Left renal cortex interstitium (tissue), 4 donors: ENCODE results near the gene MAPK6. TPM values are rescaled to one million over a fixed set of nuclear protein-coding genes. Genes with fewer than 3 reads are reported as not detected.
"Not testable (repeated sequence)": the region's sequence is repeated elsewhere in the genome, so short reads cannot be mapped to it uniquely, and the experiment has no call there.

Experiments used
- DNase-seq, 4 donors: peaks; one replicate each; pipeline ENCODE4 v3.0.0-alpha.2; 2013; ENCODE audit warnings: low read depth in 4 of 4, low spot score in 2 of 4, missing footprints in 1 of 4
- polyA plus RNA-seq, 4 donors: library from polyadenylated mRNA; unstranded; fragments of 120-200 nt; gene quantifications; one replicate each; pipeline ENCODE4 v1.2.1, GENCODE V29; 2013; ENCODE audit not compliant: insufficient read length in 4 of 4

MAPK6 gene
- polyA plus RNA-seq, 4 donors: 33.6 to 43.5 (median 36.8) TPM

DNA sequence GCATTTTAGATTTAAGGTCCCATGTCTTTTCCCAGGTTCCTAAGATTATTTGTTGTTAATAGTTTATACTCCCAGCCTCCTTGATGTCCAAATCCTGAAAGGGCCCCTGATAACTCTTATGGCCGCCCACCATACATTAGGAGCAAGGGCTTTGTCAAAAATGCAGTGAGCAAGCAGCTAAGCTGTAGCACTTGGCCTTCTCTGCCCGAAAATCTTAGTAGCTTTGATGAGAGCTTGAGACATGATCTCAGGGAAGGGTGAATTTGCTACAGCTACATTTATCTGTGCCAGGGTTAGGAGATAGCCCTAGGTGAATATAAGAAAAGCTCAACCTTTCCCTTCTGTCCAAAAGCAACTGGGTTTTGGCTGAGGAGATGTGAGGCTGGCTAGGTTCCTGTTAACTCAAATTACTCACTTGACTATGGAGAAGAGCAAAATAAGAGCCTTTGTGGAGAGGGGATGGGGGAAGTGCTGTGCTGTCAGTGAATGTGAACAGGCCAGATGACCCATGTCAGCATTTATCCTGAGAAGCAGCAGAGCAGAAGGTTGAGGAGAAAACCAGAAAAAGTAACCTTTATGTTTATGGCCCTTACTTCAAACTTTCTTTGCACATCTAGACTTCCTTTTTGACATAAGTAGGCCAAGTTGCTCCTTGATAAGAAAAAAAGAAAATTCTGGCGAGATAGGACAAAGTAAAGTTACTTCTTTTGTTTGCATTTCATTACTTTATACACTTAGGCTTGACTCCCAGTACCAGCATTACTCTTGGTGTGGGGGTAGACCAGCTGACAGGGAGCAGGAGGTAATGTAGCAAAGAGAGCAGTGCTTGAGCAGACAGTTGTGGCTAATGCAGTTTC is 21.1 kb downstream of the MAPK6 start:
- DNase-seq: peak in 1 of 4 donors; percentile 63

DNA sequence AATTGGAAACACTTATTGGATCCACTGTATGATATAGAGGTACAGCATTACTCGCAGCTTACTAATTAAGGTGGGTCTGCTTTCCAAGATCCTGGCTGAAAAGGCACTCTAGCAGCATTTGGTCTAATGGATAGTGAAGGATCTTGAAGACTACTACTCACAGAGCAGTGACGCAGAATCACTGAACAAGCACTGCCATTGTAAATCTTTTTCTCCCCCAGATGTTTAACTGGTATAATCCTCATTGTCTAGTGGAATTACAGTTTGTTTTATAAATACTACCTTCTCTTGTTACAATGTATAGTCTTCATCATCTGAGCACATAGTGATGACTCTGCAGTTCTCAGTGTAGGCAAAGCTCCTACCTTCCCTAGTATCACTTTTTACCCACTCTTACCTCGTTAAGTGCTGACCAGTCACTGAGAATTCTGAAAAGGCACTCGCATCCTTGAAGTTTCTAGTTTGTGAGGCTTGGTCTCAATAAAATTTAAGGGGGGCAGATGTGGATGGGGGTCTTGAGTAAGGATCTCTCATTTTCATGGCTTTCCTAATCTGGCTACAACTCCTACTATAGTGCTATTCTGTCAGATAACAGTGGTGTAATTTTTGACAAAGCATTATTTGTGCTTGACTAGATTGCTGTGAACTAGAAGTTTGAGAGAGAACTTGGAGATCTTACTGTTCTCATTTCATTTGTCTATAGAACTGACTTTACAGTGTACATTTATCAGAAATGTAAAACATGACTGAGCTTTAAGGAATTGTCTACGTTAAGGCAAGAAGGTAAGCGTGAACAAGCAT is 23.2 kb downstream of the MAPK6 start:
- no peak for DNase-seq

DNA sequence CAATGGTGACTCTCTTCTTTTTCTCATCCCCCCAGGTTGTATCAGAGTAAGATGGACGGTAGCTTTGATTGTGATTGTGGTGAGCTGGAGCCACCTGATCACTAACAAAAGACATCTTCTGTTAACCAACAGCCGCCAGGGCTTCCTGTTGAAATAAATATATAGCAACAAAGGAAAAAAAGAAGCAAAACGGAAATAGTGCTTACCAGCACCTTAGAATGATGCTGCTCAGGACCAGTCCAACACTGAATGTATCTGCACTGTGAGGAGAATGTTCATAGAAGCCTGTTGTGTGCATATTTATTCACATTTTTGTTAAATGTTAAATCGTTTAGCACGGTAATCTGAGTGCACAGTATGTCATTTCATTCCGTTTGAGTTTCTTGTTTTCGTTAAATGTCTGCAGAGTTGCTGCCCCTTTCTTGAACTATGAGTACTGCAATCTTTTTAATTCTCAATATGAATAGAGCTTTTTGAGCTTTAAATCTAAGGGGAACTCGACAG is 26.8 kb downstream of the MAPK6 start:
- not testable (repeated sequence) for DNase-seq

DNA sequence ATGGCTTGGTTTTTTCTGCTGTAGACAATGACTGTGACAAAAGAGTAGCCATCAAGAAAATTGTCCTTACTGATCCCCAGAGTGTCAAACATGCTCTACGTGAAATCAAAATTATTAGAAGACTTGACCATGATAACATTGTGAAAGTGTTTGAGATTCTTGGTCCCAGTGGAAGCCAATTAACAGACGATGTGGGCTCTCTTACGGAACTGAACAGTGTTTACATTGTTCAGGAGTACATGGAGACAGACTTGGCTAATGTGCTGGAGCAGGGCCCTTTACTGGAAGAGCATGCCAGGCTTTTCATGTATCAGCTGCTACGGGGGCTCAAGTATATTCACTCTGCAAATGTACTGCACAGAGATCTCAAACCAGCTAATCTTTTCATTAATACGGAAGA is 27.5 kb downstream of the MAPK6 start:
- DNase-seq: not testable (repeated sequence)

DNA sequence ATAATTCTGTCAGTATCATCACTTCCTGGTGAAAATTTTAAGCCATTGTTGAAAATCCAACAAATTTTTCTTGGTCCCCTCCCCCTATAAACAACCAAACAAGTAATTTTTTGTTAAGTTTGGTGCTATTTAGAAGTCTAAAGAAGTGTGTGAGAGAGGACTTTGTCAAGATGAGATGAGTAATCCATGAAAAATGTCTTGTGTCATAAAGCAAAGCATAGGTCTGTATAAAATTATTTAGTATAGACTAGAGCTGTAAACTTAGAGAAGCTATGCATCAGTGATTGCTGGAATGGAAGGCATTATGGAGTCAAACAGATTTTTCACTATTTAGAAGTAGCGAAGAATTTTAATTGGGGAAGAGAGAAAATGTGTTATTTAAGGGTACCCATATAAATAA is 31.4 kb downstream of the MAPK6 start:
- DNase-seq: no peak

DNA sequence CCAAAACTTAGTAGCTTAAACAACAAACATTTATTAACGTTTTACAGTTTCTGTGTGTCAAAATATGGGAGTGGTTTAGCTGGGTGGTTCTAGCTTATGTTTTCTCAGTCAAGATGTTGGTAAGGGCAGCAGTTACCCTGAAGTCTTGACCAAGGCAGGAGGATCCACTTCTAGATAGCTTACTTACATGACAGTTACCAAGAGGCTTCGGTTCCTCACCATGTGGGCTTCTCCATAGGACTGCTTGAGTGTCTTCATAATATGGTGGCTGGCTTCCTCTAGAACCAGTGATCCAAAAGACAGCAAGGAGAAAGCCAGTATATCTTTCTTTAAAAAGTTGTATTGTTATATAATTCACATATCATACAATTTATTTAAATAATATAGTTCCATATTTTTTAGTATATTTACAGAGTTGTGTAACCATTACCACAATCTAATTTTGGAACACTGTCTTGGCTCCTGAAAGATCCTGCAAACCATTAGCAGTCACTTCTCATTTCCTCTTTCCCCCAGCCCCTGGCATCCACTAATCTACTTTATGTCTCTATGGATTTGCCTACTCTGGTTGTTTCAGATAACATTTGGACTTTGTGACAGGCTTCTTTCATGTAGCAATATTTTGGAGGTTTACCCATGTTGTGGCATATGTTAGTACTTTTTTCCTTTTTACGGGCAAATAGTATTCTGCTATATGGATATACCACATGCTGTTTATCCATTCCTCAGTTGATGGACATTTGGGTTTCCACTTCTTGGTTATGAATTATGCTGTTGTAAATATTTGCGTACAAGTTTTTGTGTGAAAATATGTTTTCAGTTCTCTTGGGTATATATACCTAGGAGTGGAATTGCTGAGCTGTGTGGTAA is 33.3 kb downstream of the MAPK6 start:
- no peak for DNase-seq

DNA sequence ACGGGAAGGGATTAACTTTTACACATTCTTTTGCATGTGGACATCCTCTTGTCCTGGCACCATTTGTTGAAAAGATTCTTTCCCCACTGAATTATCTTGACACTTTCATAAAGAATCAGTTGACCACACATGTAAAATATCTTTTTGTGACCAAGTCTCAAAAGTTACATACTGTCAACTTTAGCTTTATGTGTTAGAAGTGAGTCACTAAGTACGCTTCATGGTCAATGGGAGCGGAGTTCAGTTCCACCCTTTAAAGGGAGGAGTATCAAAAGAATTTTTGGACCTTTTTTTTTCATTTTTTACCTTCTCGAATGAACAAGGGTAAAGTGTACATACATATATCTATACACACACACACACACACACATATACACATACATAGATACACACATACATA is 35.4 kb downstream of the MAPK6 start:
- DNase-seq: no peak

DNA sequence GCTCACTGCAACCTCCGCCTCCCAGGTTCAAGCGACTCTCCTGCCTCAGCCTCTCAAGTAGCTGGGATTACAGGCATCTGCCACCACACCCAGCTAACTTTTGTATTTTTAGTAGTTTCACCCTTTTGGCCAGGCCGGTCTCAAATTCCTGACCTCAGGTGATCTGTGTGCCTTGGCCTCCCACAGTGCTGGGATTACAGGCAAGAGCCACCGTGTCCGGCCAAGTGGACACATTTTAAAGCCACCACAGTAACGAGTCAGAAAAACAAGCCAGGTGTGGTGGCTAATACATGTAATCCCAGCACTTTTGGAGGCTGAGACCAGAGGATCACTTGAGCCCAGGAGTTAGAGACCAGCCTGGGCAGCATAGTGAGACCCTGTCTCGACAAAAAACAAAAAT is 35.8 kb downstream of the MAPK6 start:
- DNase-seq: not testable (repeated sequence)

DNA sequence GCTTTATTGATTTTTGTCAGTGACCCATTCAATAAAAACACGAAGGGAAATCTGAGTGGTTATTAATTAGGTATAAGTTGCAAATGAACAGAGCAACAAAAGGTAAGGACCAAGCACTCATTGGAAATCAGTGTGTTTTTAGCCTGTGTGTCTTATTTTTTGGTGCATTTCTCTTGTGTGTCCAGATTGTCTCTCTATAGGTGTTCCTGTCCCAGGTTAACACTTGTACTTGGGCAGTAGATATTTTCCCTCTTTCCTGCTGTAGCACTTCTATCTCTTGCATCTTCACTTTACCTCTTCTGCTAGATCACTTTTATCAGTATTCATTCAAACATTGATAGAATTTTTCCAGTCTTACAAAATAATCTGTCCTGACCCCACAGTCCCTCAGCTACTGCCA is 37.0 kb downstream of the MAPK6 start:
- DNase-seq: no peak

DNA sequence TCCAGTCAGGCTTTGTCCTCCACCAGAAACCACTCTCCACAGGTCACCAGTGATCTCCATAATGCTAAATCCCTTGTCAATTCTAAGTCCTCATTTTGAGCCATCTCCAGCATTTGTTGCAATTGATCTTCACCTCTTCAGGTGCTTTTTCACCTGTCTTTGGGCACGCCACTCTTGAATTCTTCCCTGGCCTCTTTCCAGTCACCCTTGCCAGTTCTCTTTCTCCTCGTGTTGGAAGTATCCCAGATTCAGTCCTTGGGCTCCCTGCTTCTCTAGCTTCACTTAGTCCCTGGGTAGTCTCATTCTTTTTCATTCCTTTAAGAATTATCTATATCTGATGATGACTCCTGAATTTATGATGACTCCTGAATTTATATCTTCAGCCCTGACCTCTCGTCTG is 37.5 kb downstream of the MAPK6 start:
- no peak for DNase-seq

DNA sequence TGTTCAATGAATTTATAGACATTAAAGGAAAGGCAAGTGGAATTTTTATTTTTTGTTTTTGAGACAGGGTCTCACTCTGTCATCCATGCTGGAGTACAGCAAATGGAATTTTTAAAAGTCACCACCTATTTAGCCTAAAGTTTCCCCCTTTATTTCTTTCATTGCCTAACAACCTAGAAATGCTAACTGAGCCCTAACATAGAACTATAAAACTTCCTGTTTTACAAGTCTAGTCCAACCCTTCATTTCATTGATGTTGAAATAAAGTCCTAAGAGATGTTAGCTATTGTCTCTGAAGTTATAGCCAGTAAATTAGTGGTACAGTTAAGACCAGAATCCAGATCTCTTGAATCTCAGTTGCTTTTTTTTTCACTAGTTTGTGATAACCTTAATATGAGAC is 39.0 kb downstream of the MAPK6 start:
- DNase-seq: no peak

DNA sequence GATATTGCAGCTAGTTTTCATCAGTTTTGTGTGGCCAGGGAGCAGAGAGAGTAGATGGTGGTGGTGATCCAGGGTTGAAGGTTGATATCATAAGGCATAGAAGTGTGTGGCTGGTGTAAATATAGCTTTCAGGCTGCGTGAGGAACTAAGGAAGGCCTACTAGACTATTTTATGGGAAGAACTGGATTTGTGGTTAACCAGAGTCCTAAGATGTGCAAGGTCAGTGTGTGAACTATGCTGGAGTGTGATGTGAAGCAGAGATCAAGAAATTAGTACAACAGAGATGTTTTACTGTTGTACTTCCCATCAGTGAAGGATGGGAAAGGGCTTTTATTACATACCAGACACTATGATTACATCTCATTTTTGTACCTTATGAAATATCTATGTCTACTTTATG is 41.5 kb downstream of the MAPK6 start:
- no peak for DNase-seq

DNA sequence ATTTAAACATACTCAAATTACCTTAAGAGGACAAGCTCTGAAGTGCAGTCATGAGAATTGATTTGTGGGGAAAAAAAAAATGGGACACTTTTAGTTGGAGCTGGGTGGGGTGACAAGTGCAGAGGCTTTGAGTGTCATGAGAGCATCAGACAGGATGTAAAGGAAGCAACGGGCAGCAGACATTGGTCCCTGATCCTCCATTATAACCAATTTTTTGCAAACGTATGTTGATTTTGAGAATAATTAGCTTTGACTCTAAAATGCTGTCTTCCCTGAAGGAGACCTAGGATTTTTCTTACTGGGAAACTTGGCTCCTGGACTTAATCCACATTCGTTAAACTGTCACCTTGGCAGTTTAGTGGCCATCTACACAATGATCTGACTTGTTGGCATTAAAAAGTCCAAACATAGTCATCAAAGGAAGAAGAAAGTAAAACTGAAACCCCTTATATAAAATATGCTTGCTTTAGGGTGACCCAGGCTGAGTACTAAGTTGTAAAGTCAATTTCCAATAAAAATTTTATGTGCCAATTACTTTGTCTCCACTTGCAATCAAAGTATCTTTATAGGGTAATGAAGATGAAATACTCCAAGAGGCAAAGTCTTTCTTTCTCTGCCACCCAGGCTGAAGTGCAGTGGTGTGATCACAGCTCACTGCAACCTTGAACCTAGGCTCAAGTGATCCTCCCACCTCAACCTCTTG is 48.0 kb downstream of the MAPK6 start:
- DNase-seq: no peak

DNA sequence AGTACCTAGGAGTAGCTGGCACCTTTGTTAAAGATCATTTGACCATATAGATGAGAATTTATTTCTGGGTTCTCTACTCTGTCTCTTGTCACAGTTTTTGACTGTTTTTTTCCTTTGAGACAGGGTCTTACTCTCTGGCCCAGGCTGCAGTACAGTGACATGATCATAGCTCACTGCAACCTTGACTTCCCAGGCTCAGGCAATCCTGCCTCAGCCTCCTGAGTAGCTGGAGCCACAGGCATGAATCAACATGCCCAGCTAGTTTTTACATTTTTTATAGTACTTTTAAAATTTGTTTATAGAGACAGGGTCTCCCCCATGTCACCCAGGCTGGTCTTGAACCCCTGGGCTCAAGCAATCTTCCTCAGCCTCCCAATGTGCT is 48.5 kb downstream of the MAPK6 start:
- DNase-seq: no peak

DNA sequence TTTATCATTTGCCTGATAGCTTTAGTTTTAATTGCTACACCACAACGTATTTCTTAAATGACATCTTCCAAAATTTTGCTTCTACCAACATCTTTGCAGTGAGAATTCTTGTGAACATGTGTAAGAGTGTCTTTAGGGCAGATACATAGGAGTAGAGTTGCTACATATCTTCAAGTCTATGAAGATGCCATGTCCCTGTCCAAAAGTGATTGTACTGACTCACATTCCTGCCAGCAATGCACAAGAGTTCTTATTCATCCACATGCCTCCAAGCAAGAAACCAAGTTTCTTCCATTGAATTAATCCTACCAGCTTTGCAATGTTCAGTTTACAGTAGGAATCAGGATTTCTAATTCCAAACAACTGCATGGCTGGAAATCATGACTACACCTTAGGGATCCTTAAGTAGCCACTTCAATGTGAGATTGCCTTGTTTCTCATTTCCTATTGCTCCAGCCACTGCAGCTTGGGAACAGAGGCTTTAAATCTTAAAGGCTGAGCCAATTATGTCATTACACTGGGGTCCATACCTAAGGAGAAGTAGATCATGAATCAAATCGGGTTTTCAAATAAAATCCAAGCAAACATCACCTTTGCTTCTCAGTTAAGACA is 49.1 kb downstream of the MAPK6 start:
- DNase-seq: no peak

DNA sequence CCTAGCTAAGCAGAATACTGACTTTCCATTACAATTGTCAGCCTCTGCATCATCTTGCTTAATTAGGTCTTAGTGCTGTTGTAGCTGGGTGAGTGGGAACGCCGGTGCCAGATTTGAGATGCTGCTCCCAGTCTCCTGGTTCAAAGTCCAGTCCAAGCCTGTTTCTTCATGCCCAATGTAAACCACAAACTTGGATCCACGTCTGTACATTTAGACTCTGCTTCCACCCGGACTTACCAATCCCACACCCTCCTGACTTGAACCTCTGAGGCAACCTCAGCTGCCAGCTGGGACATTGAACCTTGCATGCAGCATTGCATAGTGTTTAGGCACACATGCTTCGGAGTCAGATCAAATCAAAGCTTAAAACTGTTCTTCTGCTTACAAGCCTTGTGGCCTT is 50.5 kb downstream of the MAPK6 start:
- no peak for DNase-seq

DNA sequence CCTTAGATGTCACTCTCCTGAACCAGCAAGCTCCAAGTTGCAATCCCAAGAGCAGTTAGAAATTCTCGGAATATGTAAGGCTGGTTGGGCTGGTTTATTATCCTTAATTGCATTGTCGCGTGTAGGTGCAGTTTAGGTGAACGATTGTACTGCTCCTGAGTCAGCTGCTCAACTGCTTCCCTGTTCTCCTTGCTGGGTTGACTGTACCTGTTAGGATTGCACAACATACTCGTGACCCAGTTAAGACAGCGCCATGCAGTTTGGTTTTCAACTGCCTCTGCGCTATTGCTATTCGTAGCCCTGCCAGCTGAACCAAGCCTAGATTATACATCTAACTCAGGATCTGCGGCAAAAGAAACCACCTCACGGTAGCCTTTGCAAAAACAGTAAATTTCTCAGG is 52.6 kb downstream of the MAPK6 start:
- no peak for DNase-seq

DNA sequence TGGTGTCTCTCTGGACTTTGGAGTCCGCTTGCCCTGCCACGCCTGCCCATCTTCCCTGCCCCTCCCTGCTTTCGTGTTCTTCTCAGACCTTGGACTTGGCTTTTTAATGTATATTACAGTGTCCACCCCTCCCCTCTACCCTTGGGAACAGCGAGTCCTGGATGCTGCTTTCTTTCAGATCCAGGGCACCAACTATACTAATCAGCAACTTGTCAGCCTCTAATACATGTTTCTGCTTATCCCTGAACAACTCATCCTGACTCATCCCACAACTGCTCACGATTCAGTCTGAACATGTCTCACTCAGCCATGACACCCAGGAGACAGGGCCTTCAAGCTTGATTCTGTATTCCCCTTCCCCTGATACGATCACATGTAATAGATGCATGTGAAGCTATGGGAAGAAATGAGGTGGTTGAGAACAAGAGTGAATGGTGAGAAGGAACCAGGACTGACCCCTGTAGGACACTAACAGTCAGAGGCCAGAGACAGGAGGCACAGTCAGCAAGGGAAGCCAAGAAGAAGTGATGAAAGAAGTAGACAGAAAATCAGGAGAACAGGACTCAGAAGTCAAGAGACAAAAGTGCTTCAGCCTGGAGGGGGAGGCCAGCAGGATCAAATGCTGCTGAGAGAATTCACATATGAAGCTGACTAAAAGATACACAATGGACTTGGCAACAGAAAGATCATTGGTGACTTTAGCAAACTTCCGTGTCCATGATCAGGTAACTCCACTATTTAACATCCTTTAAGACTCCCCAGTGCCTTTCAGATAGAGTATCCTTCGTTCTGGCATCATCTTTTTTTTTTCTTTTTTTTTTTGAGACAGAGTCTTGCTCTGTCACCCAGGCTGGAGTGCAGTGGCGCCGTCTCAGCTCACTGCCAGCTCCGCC is 58.1 kb downstream of the MAPK6 start:
- DNase-seq: no peak
